HEK293 (cell line): Measurements from ENCODE around the gene EME1.

Experiments
- CTCF ChIP-seq: fragments of 450-650 bp; formaldehyde crosslinking; IDR thresholded peaks from 2 replicates; pipeline ENCODE4 v1.5.1; 2016; ENCODE audit warnings: missing biosample characterization, missing genetic modification characterization
- ZNF114 ChIP-seq: fragments of 450-650 bp; formaldehyde crosslinking; IDR thresholded peaks from 2 replicates; pipeline ENCODE4 v1.5.0; 2017; ENCODE audit warnings: missing biosample characterization, missing genetic modification characterization
- ZNF274 ChIP-seq, 2 experiments: fragments of 200-500 bp in 1 of 2; fragments of 450-650 bp in 1 of 2; sonication (Bioruptor generic) in 1 of 2; formaldehyde crosslinking in 1 of 2; IDR thresholded peaks; 2 replicates each; pipeline versions ENCODE4 v1.5.1 to v1.6.1; 2014 to 2016; ENCODE audit warnings: borderline replicate concordance in 1 of 2, inconsistent platforms in 1 of 2, low read length in 1 of 2, missing biosample characterization in 1 of 2, missing genetic modification characterization in 1 of 2

- no peak for TF ChIP-seq CTCF (tag by site-specific recombination)
- TF ChIP-seq ZNF274 (IDR thresholded peaks at IDR 0.05; ENCODE audit: low read length): no peak
- TF ChIP-seq ZNF274 (tag by site-specific recombination; IDR thresholded peaks at IDR 0.05; ENCODE audit: borderline replicate concordance): no peak
- TF ChIP-seq ZNF114 (tag by site-specific recombination): no peak
These were observed 5.6 kb upstream of the EME1 start for GRCh38 chr17:50367401-50367800.
